ENCODE results near the gene TRDMT1. TPM values are rescaled to one million over a fixed set of nuclear protein-coding genes. Genes with fewer than 3 reads are reported as not detected.

The TRDMT1 gene
- total RNA-seq, 5 donors from 2014 or later (not counting 1 experiment from before 2014, with no cell fraction given) = 14.1 to 22.6 (median 20.5) TPM

DNA sequence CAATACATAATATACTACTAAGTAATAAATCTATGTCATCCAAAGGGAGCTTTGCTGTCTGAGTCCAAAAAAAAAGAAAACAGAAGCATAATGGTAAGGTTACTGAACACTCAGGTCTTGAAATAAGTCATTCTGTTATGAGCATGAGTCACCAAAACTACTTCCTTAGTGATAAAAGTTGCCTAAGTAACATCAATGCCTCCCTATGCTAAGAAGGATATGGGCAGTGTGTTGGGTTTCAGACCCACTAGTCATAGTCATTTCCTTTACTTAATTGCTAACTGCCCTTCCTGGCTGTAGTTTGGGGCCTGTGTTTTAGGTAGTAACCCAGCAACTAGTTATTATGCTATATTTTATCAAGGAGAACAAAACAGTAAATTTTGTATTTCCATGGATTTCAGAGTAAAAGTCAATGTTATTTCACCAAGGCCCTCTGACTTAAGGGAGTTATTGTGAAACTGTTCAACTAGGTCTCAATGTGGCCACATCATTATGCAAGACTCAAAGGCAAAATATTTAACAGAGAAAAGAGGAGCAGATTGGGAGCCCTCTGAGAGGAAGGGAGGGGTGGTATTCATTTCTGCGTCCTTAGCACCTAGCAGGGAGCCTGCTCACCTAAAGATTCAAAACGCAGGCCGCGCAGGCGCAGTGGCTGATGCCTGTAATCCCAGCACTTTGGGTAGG, 14.9 kb upstream of the TRDMT1 start:
- ChIA-PET POLR2A (interaction anchor here (0.6 to 1.6 kb wide), 2 partner anchors 13 to 172 kb away, joined by 3 to 11 read pairs; no protein-coding TSS in a partner anchor), CTCF (interaction anchor here in 1 of 2 donors (0.5 to 1.3 kb wide), 2 partner anchors 10 to 11 kb away, joined by 3 to 6 read pairs; no protein-coding TSS in a partner anchor)
- Mint-ChIP-seq H3K4me3 (no peak overlapping the region), H3K27ac (peak overlapping the region; percentile 85 to 88), H3K9me3 (no peaks in the 10 kb centered on the region), H3K4me1 (peaks cover 8 to 38% (median 30%) of the 10 kb centered on the region in 3 donors), H3K27me3 (no peaks in the 10 kb centered on the region), H3K36me3 (peaks cover 21% of the 10 kb centered on the region)
- DNase-seq = peak in 3 of 35 experiments; percentile 8 to 58 (median 26)
- H3K27me3 ChIP-seq (replicated peaks in 1 of 2; ENCODE audit: control insufficient read depth in 2 of 2, extremely low read depth in 1 of 2, insufficient read depth in 2 of 2, low read length in 1 of 2) = no peaks in the 10 kb centered on the region
- peak; percentile 89 to 97 (median 96) for ATAC-seq (replicated peaks in 1 of 4)
- H3K9me3 ChIP-seq = no peaks in the 10 kb centered on the region
- peaks cover 0 to 9% of the 10 kb centered on the region in 2 donors for H3K36me3 ChIP-seq (ENCODE audit: control insufficient read depth in 2 of 2, extremely low read depth in 1 of 2, insufficient read depth in 1 of 2, low read length in 1 of 2)
- H3K27ac ChIP-seq (ENCODE audit: low read length) = peak overlapping the region; percentile 86
- H3K4me3 ChIP-seq (ENCODE audit: control insufficient read depth in 1 of 2, extremely low read depth in 1 of 2, low read length in 1 of 2) = no peak overlapping the region
- 100% methylated on average over 4 of the region's 5 CpGs for WGBS (ENCODE audit: insufficient coverage)
- H3K4me1 ChIP-seq (ENCODE audit: control insufficient read depth in 1 of 2, extremely low read depth in 1 of 2, insufficient read depth in 2 of 2, low read length in 2 of 2) = peaks cover 2 to 4% of the 10 kb centered on the region in 2 experiments

DNA sequence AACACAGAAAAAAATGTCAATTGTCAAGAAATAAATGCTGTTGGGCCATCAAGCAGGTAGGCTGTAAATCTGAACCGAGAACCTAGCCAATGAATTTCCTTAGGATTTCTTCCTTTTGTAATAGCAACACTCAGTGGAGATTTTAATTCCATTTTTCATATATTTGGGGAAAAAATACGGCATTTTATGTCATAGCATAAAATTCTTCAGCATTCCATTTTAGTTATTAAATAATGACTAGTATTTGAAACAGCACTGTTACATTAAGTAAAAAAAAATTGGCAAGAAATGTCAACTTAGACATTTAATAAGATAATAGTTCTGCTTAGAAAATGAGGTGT, 14.3 kb upstream of the TRDMT1 start:
- no peak for DNase-seq
- Mint-ChIP-seq H3K9me3 (no peaks in the 10 kb centered on the region), H3K27me3 (no peaks in the 10 kb centered on the region), H3K27ac (peak overlapping the region; percentile 85 to 88), H3K4me1 (peaks cover 8 to 34% (median 26%) of the 10 kb centered on the region in 3 donors), H3K36me3 (peaks cover 21% of the 10 kb centered on the region), H3K4me3 (no peak overlapping the region)
- no peak for ATAC-seq (replicated peaks in 1 of 4)
- peaks cover 2 to 4% of the 10 kb centered on the region in 2 experiments for H3K4me1 ChIP-seq (ENCODE audit: control insufficient read depth in 1 of 2, extremely low read depth in 1 of 2, insufficient read depth in 2 of 2, low read length in 2 of 2)
- peaks cover 0 to 9% of the 10 kb centered on the region in 2 donors for H3K36me3 ChIP-seq (ENCODE audit: control insufficient read depth in 2 of 2, extremely low read depth in 1 of 2, insufficient read depth in 1 of 2, low read length in 1 of 2)
- H3K4me3 ChIP-seq (ENCODE audit: control insufficient read depth in 1 of 2, extremely low read depth in 1 of 2, low read length in 1 of 2) = no peak overlapping the region
- H3K27ac ChIP-seq (ENCODE audit: low read length) = peak overlapping the region; percentile 86
- H3K9me3 ChIP-seq = no peaks in the 10 kb centered on the region
- CTCF ChIA-PET = interaction anchor here in 1 of 2 donors (1.0 to 1.3 kb wide), 2 partner anchors 11 to 392 kb away, joined by 3 to 6 read pairs; no protein-coding TSS in a partner anchor
- POLR2A ChIA-PET = interaction anchor here in 1 of 2 donors (1.6 kb wide), 1 partner anchor 14 kb away, joined by 11 read pairs; no protein-coding TSS in a partner anchor
- H3K27me3 ChIP-seq (replicated peaks in 1 of 2; ENCODE audit: control insufficient read depth in 2 of 2, extremely low read depth in 1 of 2, insufficient read depth in 2 of 2, low read length in 1 of 2) = no peaks in the 10 kb centered on the region
- WGBS (ENCODE audit: insufficient coverage) = no CpG with 5 or more reads among the region's 2 CpGs

DNA sequence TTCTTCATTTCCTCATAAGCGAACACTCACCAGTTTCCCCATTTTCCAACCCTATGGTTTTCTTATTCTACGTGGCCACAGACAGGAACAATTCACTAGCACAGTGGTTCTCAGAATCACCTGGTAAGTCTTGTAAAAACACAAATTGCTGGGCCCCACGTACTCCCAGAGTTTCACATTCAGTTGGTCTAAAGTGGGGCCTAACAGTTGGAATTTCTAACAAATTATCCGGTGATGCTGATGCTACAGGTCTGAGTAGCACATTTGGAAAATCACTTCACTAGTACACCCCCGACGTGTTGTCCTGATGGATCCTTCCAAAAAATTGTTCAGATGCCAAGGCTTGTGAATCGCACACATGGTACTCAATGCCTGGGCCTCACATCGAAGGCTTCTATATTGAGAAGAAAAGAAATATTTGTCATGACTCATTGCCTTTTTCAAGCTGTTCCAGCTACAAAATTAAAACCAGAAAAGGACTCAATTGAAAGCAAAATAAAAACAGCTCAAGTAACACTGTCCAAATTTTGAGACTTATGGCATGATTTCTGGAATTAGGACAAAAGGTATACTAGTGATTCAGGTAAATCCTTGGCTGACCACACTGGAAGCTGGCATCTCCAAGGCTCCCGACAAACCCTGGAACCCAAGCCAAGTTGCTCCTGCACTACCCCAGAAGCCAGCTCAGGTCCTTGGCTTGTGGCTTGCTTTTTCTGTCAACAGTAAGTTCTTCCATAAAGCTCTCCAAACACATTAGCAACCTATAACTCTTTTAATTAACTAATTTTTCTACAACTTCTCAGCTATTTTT, 13.7 kb upstream of the TRDMT1 start:
- DNase-seq (no peak), ATAC-seq (replicated peaks in 1 of 4) (no peak)
- Histone ChIP-seq H3K27ac (ENCODE audit: low read length) (peak overlapping the region; percentile 86), H3K4me1 (ENCODE audit: control insufficient read depth in 1 of 2, extremely low read depth in 1 of 2, insufficient read depth in 2 of 2, low read length in 2 of 2) (peaks cover 2 to 4% of the 10 kb centered on the region in 2 experiments), H3K9me3 (no peaks in the 10 kb centered on the region), H3K36me3 (ENCODE audit: control insufficient read depth in 2 of 2, extremely low read depth in 1 of 2, insufficient read depth in 1 of 2, low read length in 1 of 2) (peaks cover 0 to 9% of the 10 kb centered on the region in 2 donors), H3K27me3 (replicated peaks in 1 of 2; ENCODE audit: control insufficient read depth in 2 of 2, extremely low read depth in 1 of 2, insufficient read depth in 2 of 2, low read length in 1 of 2) (no peaks in the 10 kb centered on the region), H3K4me3 (ENCODE audit: control insufficient read depth in 1 of 2, extremely low read depth in 1 of 2, low read length in 1 of 2) (no peak overlapping the region)
- H3K36me3 Mint-ChIP-seq = peaks cover 21% of the 10 kb centered on the region
- CTCF ChIA-PET = interaction anchor here in 1 of 2 donors (0.6 to 1.3 kb wide), 3 partner anchors 12 to 391 kb away, joined by 3 to 6 read pairs (median 3); no protein-coding TSS in a partner anchor
- WGBS (ENCODE audit: insufficient coverage) = 84% methylated on average over 5 of the region's 9 CpGs
- no peaks in the 10 kb centered on the region for H3K27me3 Mint-ChIP-seq
- no peak overlapping the region for H3K4me3 Mint-ChIP-seq
- H3K27ac Mint-ChIP-seq = peak overlapping the region in 1 of 2 donors; percentile 22
- POLR2A ChIA-PET = interaction anchor here in 1 of 2 donors (1.6 kb wide), 1 partner anchor 14 kb away, joined by 11 read pairs; no protein-coding TSS in a partner anchor
- peaks cover 8 to 32% (median 25%) of the 10 kb centered on the region in 3 donors for H3K4me1 Mint-ChIP-seq
- no peaks in the 10 kb centered on the region for H3K9me3 Mint-ChIP-seq

DNA sequence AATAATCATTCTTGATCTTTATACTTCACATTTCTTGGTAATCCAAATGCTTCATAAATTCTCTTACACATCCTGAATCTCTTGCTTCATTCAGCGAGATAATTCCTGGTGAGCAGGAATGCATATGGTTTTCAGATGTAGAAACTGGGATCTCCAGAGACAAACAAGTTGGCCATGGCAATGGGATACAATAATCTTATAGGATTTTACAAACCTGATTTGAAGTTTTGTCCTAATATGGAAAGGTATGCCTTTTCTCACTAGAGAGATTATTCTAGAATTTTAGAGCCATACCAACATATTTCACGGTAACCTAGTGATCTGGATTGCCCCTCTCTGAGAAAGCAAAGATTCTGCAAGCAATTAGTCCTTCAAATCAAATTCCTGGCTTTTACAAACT, 13.1 kb upstream of the TRDMT1 start:
- Histone ChIP-seq H3K4me1 (ENCODE audit: control insufficient read depth in 1 of 2, extremely low read depth in 1 of 2, insufficient read depth in 2 of 2, low read length in 2 of 2) (peaks cover 2 to 4% of the 10 kb centered on the region in 2 experiments), H3K4me3 (ENCODE audit: control insufficient read depth in 1 of 2, extremely low read depth in 1 of 2, low read length in 1 of 2) (no peak overlapping the region), H3K27me3 (replicated peaks in 1 of 2; ENCODE audit: control insufficient read depth in 2 of 2, extremely low read depth in 1 of 2, insufficient read depth in 2 of 2, low read length in 1 of 2) (no peaks in the 10 kb centered on the region), H3K9me3 (no peaks in the 10 kb centered on the region), H3K27ac (ENCODE audit: low read length) (no peak overlapping the region), H3K36me3 (ENCODE audit: control insufficient read depth in 2 of 2, extremely low read depth in 1 of 2, insufficient read depth in 1 of 2, low read length in 1 of 2) (peaks cover 0 to 9% of the 10 kb centered on the region in 2 donors)
- Mint-ChIP-seq H3K27me3 (no peaks in the 10 kb centered on the region), H3K9me3 (no peaks in the 10 kb centered on the region), H3K36me3 (peaks cover 21% of the 10 kb centered on the region), H3K4me1 (peaks cover 8 to 31% (median 25%) of the 10 kb centered on the region in 3 donors), H3K27ac (no peak overlapping the region), H3K4me3 (no peak overlapping the region)
- no CpG with 5 or more reads among the region's 2 CpGs for WGBS (ENCODE audit: insufficient coverage)
- CTCF ChIA-PET = no interaction called here
- ATAC-seq (replicated peaks in 1 of 4) (no peak), DNase-seq (no peak)
- POLR2A ChIA-PET = interaction anchor here in 1 of 2 donors (0.6 to 1.5 kb wide), 2 partner anchors 13 to 15 kb away, joined by 4 to 5 read pairs; partner anchors contain the start of gene TRDMT1

DNA sequence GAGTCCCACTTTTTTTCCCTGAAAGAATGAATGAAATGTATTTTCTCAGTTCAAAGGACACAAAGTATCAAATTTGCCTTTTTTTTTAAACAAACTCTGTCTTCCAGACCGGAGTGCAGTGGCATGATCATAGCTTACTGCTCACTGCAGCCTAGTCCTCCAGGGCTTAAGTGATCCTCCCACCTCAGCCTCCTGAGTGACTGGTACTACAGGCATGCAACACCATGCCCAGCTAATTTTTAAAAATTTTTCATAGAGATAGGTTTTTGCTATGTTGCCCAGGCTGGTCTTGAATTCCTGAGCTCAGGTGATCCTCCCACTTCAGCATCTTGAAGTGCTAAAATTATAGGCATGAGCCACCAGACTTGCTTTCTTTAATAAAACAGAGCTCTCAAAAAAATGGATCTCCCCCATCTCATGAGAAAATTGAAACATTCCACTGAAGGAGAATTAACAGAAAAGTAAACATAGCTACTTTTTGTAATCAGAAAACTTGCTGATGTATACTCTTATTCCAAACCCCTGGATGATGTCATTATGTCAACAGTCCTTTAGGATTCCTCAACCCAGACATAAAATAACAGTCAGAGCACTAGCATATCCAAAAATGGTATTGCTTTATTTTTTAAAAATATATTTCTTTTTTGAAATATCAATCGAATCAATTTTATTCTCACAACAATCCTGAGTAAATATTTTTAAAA, 12.3 kb upstream of the TRDMT1 start:
- Mint-ChIP-seq H3K9me3 (no peaks in the 10 kb centered on the region), H3K4me3 (no peak overlapping the region), H3K27ac (no peak overlapping the region), H3K36me3 (peaks cover 21% of the 10 kb centered on the region), H3K4me1 (peaks cover 8 to 35% (median 25%) of the 10 kb centered on the region in 3 donors), H3K27me3 (no peaks in the 10 kb centered on the region)
- ATAC-seq (replicated peaks in 1 of 4) (no peak), DNase-seq (no peak)
- Histone ChIP-seq H3K27me3 (replicated peaks in 1 of 2; ENCODE audit: control insufficient read depth in 2 of 2, extremely low read depth in 1 of 2, insufficient read depth in 2 of 2, low read length in 1 of 2) (no peaks in the 10 kb centered on the region), H3K27ac (ENCODE audit: low read length) (no peak overlapping the region), H3K9me3 (no peaks in the 10 kb centered on the region), H3K36me3 (ENCODE audit: control insufficient read depth in 2 of 2, extremely low read depth in 1 of 2, insufficient read depth in 1 of 2, low read length in 1 of 2) (peaks cover 0 to 9% of the 10 kb centered on the region in 2 donors), H3K4me1 (ENCODE audit: control insufficient read depth in 1 of 2, extremely low read depth in 1 of 2, insufficient read depth in 2 of 2, low read length in 2 of 2) (peaks cover 2 to 4% of the 10 kb centered on the region in 2 experiments), H3K4me3 (ENCODE audit: control insufficient read depth in 1 of 2, extremely low read depth in 1 of 2, low read length in 1 of 2) (no peak overlapping the region)
- CTCF ChIA-PET = interaction anchor here in 1 of 2 donors (0.6 to 1.2 kb wide), 2 partner anchors 12 to 386 kb away, joined by 3 to 4 read pairs; no protein-coding TSS in a partner anchor
- no CpG with 5 or more reads among the region's 2 CpGs for WGBS (ENCODE audit: insufficient coverage)
- POLR2A ChIA-PET = interaction anchor here in 1 of 2 donors (0.6 to 1.5 kb wide), 4 partner anchors 12 to 198 kb away, joined by 3 to 5 read pairs (median 4); partner anchors contain the start of gene TRDMT1

Data from T-cell (primary cell).